Ovary (tissue), 3 donors: ENCODE measurements around the gene CFAP119.

Experiments
- CTCF ChIP-seq, 3 donors: fragments of 450-650 bp in 2 of 3; fragments of 200-600 bp in 1 of 3; IDR thresholded peaks; one replicate each; pipeline versions ENCODE4 v1.5.1 to v1.8.0; 2016 to 2022; ENCODE audit warnings: antibody characterized with exemption in 3 of 3, mild to moderate bottlenecking in 1 of 3
- EP300 ChIP-seq: sonication (generic); formaldehyde crosslinking; IDR thresholded peaks from one replicate; pipeline ENCODE4 v1.6.1; 2017; ENCODE audit warnings: antibody characterized with exemption
- POLR2A ChIP-seq: fragments of 450-650 bp; IDR thresholded peaks from one replicate; pipeline ENCODE4 v1.6.1; 2017; ENCODE audit warnings: antibody characterized with exemption, mild to moderate bottlenecking, moderate library complexity
- donor health status: DM: no; HTN: no; CAD: no.

GRCh38 chr16:30805370-30806169, 43.7 kb upstream of the CFAP119 start:
- peak; percentile 96 for TF ChIP-seq POLR2A
- peak in 1 of 3 donors; percentile 33 for TF ChIP-seq CTCF (IDR thresholded peaks at IDR 0.05)
- TF ChIP-seq EP300: no peak
